ENCODE measurements around the gene CSNK1G2. TPM values are rescaled to one million over a fixed set of nuclear protein-coding genes. Genes with fewer than 3 reads are reported as not detected.
A peak's percentile ranks its signal among the peaks of the same experiment; 100 is the strongest.

CSNK1G2 gene
- total and polyA plus RNA-seq, 2 of the 13 experiments (the other 11 are each of a cell fraction or from before 2014, with no cell fraction given): 53.8 to 72.5 TPM

DNA sequence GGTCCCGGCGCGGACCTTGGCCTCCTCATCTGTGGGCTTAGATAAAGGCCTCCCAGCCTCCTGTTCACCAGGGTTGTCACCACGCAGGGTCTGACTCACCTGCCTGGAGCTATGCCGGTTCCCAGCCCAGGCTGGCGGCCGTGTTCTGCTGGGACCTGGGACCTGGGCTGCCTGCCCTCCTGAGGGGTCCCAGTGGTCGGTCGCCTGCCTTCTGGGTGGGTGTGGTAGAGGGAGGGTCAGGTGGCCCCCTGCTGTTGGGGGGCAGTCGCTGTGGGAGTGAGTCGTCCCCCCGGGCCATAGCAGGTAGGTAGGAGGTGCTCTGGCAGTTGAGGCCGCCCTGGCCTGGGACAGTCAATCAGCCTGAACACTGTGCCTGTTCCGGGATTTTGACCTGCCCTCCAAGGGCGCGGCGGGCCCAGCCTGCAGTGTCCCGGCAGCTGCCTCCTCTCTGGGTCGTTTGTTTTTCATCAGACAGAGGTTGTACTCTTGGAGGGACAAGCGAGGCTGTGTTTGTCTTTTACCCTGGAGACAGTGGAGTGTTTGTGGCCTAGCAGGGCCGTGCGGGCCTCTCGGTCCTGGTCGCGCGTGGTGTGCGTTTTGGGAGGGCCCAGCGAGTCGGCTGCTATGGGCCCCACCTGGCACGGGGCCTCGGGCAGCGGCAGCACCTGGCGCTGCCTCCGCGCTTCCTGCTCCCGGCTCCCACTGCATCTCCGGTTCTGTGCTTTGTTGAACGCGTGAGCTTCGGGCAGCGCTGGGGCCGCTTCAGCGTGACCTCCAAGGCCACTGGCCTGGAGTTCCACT lies 33.2 kb upstream of the CSNK1G2 start (continued):
- TF ChIP-seq, protein P1, sequence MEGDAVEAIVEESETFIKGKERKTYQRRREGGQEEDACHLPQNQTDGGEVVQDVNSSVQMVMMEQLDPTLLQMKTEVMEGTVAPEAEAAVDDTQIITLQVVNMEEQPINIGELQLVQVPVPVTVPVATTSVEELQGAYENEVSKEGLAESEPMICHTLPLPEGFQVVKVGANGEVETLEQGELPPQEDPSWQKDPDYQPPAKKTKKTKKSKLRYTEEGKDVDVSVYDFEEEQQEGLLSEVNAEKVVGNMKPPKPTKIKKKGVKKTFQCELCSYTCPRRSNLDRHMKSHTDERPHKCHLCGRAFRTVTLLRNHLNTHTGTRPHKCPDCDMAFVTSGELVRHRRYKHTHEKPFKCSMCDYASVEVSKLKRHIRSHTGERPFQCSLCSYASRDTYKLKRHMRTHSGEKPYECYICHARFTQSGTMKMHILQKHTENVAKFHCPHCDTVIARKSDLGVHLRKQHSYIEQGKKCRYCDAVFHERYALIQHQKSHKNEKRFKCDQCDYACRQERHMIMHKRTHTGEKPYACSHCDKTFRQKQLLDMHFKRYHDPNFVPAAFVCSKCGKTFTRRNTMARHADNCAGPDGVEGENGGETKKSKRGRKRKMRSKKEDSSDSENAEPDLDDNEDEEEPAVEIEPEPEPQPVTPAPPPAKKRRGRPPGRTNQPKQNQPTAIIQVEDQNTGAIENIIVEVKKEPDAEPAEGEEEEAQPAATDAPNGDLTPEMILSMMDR (CRISPR knock-in tag; IDR thresholded peaks at IDR 0.05): peak; percentile 32; the same call in 1 of the 2 replicates
- TF ChIP-seq JUN (CRISPR knock-in tag; IDR thresholded peaks at IDR 0.05) (no peak), ZNF552 (CRISPR knock-in tag; IDR thresholded peaks at IDR 0.05; ENCODE audit: borderline replicate concordance) (no peak), JARID2 (CRISPR knock-in tag; IDR thresholded peaks at IDR 0.05; ENCODE audit: insufficient replicate concordance) (no peak), ZNF484 (CRISPR knock-in tag; IDR thresholded peaks at IDR 0.05; ENCODE audit: borderline replicate concordance, low read depth) (no peak), ZNF772 (CRISPR knock-in tag; IDR thresholded peaks at IDR 0.05) (peak; percentile 75; the same call in 1 of the 2 replicates), ZNF235 (CRISPR knock-in tag; IDR thresholded peaks at IDR 0.05; ENCODE audit: borderline replicate concordance) (no peak), ZNF274 (CRISPR knock-in tag; IDR thresholded peaks at IDR 0.05) (peak; percentile 34; the same call in 1 of the 2 replicates)
- TF ChIP-seq, protein P2, sequence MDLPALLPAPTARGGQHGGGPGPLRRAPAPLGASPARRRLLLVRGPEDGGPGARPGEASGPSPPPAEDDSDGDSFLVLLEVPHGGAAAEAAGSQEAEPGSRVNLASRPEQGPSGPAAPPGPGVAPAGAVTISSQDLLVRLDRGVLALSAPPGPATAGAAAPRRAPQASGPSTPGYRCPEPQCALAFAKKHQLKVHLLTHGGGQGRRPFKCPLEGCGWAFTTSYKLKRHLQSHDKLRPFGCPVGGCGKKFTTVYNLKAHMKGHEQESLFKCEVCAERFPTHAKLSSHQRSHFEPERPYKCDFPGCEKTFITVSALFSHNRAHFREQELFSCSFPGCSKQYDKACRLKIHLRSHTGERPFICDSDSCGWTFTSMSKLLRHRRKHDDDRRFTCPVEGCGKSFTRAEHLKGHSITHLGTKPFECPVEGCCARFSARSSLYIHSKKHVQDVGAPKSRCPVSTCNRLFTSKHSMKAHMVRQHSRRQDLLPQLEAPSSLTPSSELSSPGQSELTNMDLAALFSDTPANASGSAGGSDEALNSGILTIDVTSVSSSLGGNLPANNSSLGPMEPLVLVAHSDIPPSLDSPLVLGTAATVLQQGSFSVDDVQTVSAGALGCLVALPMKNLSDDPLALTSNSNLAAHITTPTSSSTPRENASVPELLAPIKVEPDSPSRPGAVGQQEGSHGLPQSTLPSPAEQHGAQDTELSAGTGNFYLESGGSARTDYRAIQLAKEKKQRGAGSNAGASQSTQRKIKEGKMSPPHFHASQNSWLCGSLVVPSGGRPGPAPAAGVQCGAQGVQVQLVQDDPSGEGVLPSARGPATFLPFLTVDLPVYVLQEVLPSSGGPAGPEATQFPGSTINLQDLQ (CRISPR knock-in tag; IDR thresholded peaks at IDR 0.05): no peak
- TF ChIP-seq, protein P3, sequence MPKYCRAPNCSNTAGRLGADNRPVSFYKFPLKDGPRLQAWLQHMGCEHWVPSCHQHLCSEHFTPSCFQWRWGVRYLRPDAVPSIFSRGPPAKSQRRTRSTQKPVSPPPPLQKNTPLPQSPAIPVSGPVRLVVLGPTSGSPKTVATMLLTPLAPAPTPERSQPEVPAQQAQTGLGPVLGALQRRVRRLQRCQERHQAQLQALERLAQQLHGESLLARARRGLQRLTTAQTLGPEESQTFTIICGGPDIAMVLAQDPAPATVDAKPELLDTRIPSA (CRISPR knock-in tag; IDR thresholded peaks at IDR 0.05; ENCODE audit: borderline replicate concordance): no peak
- TF ChIP-seq, protein P4, sequence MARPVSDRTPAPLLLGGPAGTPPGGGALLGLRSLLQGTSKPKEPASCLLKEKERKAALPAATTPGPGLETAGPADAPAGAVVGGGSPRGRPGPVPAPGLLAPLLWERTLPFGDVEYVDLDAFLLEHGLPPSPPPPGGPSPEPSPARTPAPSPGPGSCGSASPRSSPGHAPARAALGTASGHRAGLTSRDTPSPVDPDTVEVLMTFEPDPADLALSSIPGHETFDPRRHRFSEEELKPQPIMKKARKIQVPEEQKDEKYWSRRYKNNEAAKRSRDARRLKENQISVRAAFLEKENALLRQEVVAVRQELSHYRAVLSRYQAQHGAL (CRISPR knock-in tag; IDR thresholded peaks at IDR 0.05; ENCODE audit: not compliant biosample characterization): no peak
- TF ChIP-seq, protein P5, sequence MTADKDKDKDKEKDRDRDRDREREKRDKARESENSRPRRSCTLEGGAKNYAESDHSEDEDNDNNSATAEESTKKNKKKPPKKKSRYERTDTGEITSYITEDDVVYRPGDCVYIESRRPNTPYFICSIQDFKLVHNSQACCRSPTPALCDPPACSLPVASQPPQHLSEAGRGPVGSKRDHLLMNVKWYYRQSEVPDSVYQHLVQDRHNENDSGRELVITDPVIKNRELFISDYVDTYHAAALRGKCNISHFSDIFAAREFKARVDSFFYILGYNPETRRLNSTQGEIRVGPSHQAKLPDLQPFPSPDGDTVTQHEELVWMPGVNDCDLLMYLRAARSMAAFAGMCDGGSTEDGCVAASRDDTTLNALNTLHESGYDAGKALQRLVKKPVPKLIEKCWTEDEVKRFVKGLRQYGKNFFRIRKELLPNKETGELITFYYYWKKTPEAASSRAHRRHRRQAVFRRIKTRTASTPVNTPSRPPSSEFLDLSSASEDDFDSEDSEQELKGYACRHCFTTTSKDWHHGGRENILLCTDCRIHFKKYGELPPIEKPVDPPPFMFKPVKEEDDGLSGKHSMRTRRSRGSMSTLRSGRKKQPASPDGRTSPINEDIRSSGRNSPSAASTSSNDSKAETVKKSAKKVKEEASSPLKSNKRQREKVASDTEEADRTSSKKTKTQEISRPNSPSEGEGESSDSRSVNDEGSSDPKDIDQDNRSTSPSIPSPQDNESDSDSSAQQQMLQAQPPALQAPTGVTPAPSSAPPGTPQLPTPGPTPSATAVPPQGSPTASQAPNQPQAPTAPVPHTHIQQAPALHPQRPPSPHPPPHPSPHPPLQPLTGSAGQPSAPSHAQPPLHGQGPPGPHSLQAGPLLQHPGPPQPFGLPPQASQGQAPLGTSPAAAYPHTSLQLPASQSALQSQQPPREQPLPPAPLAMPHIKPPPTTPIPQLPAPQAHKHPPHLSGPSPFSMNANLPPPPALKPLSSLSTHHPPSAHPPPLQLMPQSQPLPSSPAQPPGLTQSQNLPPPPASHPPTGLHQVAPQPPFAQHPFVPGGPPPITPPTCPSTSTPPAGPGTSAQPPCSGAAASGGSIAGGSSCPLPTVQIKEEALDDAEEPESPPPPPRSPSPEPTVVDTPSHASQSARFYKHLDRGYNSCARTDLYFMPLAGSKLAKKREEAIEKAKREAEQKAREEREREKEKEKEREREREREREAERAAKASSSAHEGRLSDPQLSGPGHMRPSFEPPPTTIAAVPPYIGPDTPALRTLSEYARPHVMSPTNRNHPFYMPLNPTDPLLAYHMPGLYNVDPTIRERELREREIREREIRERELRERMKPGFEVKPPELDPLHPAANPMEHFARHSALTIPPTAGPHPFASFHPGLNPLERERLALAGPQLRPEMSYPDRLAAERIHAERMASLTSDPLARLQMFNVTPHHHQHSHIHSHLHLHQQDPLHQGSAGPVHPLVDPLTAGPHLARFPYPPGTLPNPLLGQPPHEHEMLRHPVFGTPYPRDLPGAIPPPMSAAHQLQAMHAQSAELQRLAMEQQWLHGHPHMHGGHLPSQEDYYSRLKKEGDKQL (CRISPR knock-in tag; IDR thresholded peaks at IDR 0.05; ENCODE audit: low read depth): no peak
